Suprapubic skin (tissue), 4 donors: ENCODE data around the gene MYH6. TPM values are rescaled to one million over a fixed set of nuclear protein-coding genes. Genes with fewer than 3 reads are reported as not detected.
"Not testable (repeated sequence)": the region's sequence is repeated elsewhere in the genome, so short reads cannot be mapped to it uniquely, and the experiment has no call there.

Experiments
- DNase-seq, 2 donors: peaks; one replicate each; pipeline ENCODE4 v3.0.0-alpha.2; 2019; ENCODE audit warnings: low spot score in 2 of 2
- H3K27ac ChIP-seq: fragments of 200-600 bp; sonication (generic); one replicate; pipeline ENCODE4 v1.5.1; 2019
- H3K27me3 ChIP-seq: fragments of 200-600 bp; sonication (generic); one replicate; pipeline ENCODE4 v1.5.1; 2019
- H3K36me3 ChIP-seq: fragments of 200-600 bp; sonication (generic); one replicate; pipeline ENCODE4 v1.5.1; 2019
- H3K4me1 ChIP-seq: fragments of 200-600 bp; sonication (generic); one replicate; pipeline ENCODE4 v1.5.1; 2019
- H3K4me3 ChIP-seq: fragments of 200-600 bp; sonication (generic); one replicate; pipeline ENCODE4 v1.5.1; 2019; ENCODE audit warnings: mild to moderate bottlenecking
- H3K9me3 ChIP-seq: fragments of 200-600 bp; sonication (generic); one replicate; pipeline ENCODE4 v1.5.1; 2019
- EP300 ChIP-seq: sonication (generic); formaldehyde crosslinking; IDR thresholded peaks from one replicate; pipeline ENCODE4 v1.6.1; 2017; ENCODE audit warnings: antibody characterized with exemption
- POLR2A ChIP-seq, 2 donors: fragments of 450-650 bp; IDR thresholded peaks; one replicate each; pipeline ENCODE4 v1.6.1; 2017; ENCODE audit warnings: antibody characterized with exemption in 2 of 2, mild to moderate bottlenecking in 2 of 2, moderate library complexity in 2 of 2
- POLR2AphosphoS5 ChIP-seq, 3 donors: sonication (generic); formaldehyde crosslinking; IDR thresholded peaks; one replicate each; pipeline ENCODE4 v1.6.1; 2017; ENCODE audit warnings: antibody characterized with exemption in 3 of 3
- WGBS: methylation state at CpG from one replicate; pipeline ENCODE4 v1.1.5; 2018; 5-methylcytosine and 5-hydroxymethylcytosine counted together
- total RNA-seq, 4 donors: library from RNA; depleted of rRNA; stranded (reverse); fragments of >200 nt; gene quantifications; one replicate each; pipeline ENCODE4 v1.1.0, GENCODE V29; 2016
- TF ChIP-seq, protein P1 (sequence below), 2 donors: fragments of 200-600 bp in 1 of 2; fragments of 450-650 bp in 1 of 2; sonication (generic) in 1 of 2; IDR thresholded peaks; one replicate each; pipeline ENCODE4 v1.5.1; 2016 to 2019; ENCODE audit warnings: antibody characterized with exemption in 2 of 2, mild to moderate bottlenecking in 1 of 2, moderate library complexity in 1 of 2

MYH6 gene
- total RNA-seq, 4 donors from 2014 or later = not detected

DNA sequence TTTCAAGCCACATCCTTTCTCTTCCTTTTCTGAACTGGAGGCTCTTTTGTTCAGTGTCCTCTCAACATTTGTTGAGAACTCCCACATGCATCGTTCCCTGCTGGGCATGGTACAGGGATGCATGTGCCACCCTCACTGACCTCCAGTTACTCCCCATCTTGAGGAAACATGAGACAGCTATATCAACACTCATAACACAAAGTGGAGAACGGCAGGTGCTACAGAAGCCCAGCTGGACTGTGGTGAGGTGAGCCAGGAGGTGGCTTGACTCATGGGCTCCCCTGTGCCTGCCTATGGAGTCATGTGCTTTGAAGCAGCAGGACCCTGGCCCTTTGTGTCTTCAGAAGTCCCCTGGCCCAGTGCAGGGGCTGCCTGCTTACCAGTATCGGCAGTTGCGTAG is 9.7 kb downstream of the MYH6 start:
- no peak overlapping the region for H3K27ac ChIP-seq
- H3K4me1 ChIP-seq = no peaks in the 10 kb centered on the region
- TF ChIP-seq POLR2A (IDR thresholded peaks at IDR 0.05) = no peak
- TF ChIP-seq EP300 = no peak
- no peak for TF ChIP-seq POLR2AphosphoS5 (IDR thresholded peaks at IDR 0.05)
- TF ChIP-seq, protein P1, sequence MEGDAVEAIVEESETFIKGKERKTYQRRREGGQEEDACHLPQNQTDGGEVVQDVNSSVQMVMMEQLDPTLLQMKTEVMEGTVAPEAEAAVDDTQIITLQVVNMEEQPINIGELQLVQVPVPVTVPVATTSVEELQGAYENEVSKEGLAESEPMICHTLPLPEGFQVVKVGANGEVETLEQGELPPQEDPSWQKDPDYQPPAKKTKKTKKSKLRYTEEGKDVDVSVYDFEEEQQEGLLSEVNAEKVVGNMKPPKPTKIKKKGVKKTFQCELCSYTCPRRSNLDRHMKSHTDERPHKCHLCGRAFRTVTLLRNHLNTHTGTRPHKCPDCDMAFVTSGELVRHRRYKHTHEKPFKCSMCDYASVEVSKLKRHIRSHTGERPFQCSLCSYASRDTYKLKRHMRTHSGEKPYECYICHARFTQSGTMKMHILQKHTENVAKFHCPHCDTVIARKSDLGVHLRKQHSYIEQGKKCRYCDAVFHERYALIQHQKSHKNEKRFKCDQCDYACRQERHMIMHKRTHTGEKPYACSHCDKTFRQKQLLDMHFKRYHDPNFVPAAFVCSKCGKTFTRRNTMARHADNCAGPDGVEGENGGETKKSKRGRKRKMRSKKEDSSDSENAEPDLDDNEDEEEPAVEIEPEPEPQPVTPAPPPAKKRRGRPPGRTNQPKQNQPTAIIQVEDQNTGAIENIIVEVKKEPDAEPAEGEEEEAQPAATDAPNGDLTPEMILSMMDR (IDR thresholded peaks at IDR 0.05) = no peak
- H3K4me3 ChIP-seq = no peak overlapping the region
- no peaks in the 10 kb centered on the region for H3K36me3 ChIP-seq
- DNase-seq = no peak
- H3K27me3 ChIP-seq = peaks cover 19% of the 10 kb centered on the region
- WGBS = 75% methylated on average over 2 of the region's 4 CpGs
- H3K9me3 ChIP-seq = no peaks in the 10 kb centered on the region

DNA sequence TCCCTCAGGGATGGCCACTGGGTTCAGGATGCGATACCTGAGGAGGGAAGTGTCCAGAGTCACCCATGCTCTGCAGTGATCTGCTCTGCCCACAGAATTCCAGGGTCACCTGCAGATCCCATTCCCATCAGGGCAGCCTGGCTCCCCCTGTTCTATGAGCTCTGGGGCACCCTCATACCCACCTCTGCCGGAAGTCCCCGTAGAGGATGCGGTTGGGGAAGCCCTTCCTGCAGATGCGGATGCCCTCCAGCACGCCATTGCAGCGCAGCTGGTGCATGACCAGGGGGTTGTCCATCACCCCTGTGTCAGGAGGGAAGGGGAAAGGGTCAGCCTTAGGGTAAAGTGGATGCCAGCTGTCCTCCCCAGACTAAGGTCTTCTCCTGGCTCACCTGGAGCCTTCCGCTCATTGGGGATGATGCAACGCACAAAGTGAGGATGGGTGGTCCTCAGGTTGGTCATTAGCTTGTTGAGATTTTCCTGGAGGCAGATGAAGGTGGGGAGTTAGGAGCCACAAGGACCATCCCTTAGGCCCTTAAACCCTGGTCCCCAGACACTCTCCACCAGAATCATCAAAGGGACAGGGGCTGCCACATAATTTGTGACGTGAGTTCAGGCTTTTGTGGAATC is 11.2 kb downstream of the MYH6 start:
- no peaks in the 10 kb centered on the region for H3K4me1 ChIP-seq
- no peak for DNase-seq
- H3K4me3 ChIP-seq = no peak overlapping the region
- H3K27ac ChIP-seq = no peak overlapping the region
- no peak for TF ChIP-seq EP300
- TF ChIP-seq, protein P1 (IDR thresholded peaks at IDR 0.05) = no peak
- TF ChIP-seq POLR2AphosphoS5 (IDR thresholded peaks at IDR 0.05) = no peak
- no peak for TF ChIP-seq POLR2A (IDR thresholded peaks at IDR 0.05)
- no peaks in the 10 kb centered on the region for H3K36me3 ChIP-seq
- H3K9me3 ChIP-seq = no peaks in the 10 kb centered on the region
- peaks cover 7% of the 10 kb centered on the region for H3K27me3 ChIP-seq
- 95% methylated on average over 8 of the region's 10 CpGs for WGBS

DNA sequence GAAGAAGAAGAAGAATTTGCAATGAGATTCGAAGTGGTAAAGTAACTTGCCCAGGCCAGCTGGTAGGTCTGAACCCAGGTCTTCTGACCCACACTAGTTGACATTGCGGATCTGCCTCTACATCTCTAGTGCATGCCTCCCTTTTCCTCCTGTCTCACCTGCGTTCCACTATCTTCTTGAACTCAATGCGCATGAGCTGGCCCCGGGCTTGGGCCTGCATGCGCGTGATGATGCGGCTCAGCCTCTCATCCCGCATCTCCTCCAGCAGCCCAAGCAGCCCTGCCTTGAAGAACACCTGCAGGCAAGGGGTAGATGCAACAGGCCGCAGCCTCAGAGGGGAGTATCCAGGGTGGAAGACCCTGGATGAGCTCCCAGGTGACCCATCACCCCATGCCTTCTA is 11.9 kb downstream of the MYH6 start:
- Histone ChIP-seq H3K4me1 (no peaks in the 10 kb centered on the region), H3K36me3 (no peaks in the 10 kb centered on the region), H3K27me3 (peaks cover 6% of the 10 kb centered on the region), H3K27ac (no peak overlapping the region), H3K9me3 (no peaks in the 10 kb centered on the region), H3K4me3 (no peak overlapping the region)
- no peak for DNase-seq
- 90% methylated on average over 10 of the region's 10 CpGs for WGBS
- TF ChIP-seq POLR2AphosphoS5 (IDR thresholded peaks at IDR 0.05) (no peak), EP300 (no peak), POLR2A (IDR thresholded peaks at IDR 0.05) (no peak)
- TF ChIP-seq, protein P1 (IDR thresholded peaks at IDR 0.05) = no peak

DNA sequence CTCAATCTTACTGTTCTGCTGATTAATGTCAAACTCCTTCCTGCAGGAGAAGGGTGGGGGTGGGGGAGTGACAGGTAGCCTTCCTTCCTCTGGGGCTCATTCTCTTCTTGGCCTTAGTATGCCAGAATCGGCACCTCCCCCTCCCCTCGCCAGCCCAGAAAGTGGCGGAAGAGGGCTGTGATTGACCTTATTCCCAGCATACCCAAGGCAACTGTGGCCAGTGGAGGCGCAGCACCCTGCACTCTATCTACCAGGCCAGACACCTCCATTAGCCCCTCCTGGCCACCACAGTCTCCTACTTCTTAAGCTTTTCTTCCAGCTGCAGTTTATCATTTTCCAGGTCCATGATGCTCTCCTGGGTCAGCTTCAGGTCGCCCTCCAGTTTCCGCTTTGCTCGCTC is 15.5 kb downstream of the MYH6 start:
- no peak overlapping the region for H3K27ac ChIP-seq
- no peaks in the 10 kb centered on the region for H3K36me3 ChIP-seq
- peaks cover 11% of the 10 kb centered on the region for H3K27me3 ChIP-seq
- no peaks in the 10 kb centered on the region for H3K9me3 ChIP-seq
- H3K4me3 ChIP-seq = no peak overlapping the region
- DNase-seq = no peak
- H3K4me1 ChIP-seq = no peaks in the 10 kb centered on the region
- TF ChIP-seq POLR2AphosphoS5 (IDR thresholded peaks at IDR 0.05) (no peak), POLR2A (IDR thresholded peaks at IDR 0.05) (no peak), EP300 (no peak)
- TF ChIP-seq, protein P1 (IDR thresholded peaks at IDR 0.05) = no peak
- WGBS = 74% methylated on average over 7 of the region's 7 CpGs

DNA sequence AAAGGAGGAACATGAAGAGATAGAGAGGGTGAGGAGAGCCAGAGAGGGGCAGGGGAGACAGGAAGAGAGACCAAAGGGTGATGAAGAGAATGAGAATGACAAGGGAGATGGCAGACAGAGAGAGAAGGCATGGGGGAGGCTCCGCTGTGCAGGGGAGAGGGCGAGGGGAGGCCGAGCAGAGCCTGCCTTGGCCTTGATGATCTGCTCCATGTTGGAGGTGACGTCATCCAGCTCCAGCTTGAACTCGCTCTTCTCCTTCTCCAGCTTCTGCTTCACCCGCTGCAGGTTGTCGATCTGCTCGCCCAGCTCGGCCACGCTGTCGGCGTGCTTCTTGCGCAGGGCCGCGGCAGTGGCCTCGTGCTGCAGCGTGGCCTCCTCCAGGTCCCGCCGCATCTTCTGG is 18.2 kb downstream of the MYH6 start:
- not testable (repeated sequence) for H3K4me3 ChIP-seq, H3K27me3 ChIP-seq, H3K4me1 ChIP-seq, H3K36me3 ChIP-seq, H3K27ac ChIP-seq, DNase-seq, H3K9me3 ChIP-seq
- WGBS = 92% methylated on average over 5 of the region's 19 CpGs

DNA sequence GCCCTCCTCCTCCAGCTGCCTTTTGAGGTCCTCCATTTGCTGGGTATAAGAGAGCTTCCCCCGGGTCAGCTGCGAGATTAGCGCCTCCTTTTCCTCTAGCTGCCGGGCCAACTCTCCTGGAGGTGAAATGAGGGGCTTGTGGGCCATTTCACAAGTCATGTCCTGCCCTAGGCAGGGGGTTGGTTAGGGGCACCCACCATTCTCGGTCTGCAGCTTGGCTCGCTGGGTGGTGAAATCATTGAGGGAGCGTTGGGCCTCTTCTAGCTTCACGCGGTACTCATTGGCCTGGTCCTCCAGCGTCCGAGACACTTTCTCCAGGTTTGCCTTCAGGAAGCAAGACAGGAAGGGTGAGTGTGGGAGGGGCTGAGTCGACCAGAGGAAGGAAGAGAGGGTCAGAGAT is 18.7 kb downstream of the MYH6 start:
- Histone ChIP-seq H3K27ac (no peak overlapping the region), H3K9me3 (no peaks in the 10 kb centered on the region), H3K4me3 (no peak overlapping the region), H3K4me1 (no peaks in the 10 kb centered on the region), H3K27me3 (peaks cover 9% of the 10 kb centered on the region), H3K36me3 (no peaks in the 10 kb centered on the region)
- DNase-seq = no peak
- TF ChIP-seq EP300 (no peak), POLR2A (IDR thresholded peaks at IDR 0.05) (no peak), POLR2AphosphoS5 (IDR thresholded peaks at IDR 0.05) (no peak)
- TF ChIP-seq, protein P1 (IDR thresholded peaks at IDR 0.05) = no peak
- WGBS = 80% methylated on average over 12 of the region's 12 CpGs
